Upper lobe of left lung (tissue), 4 donors: ENCODE measurements around the gene BAHD1.

Experiments used
- CTCF ChIP-seq, 6 experiments: fragments of 450-650 bp in 4 of 6; fragments of 200-600 bp in 2 of 6; sonication (generic) in 2 of 6; IDR thresholded peaks; one replicate each; pipeline ENCODE4 v1.5.1; 2016 to 2019; ENCODE audit warnings: antibody characterized with exemption in 6 of 6
- POLR2AphosphoS5 ChIP-seq, 2 donors: sonication (generic); formaldehyde crosslinking; IDR thresholded peaks; one replicate each; pipeline ENCODE4 v1.5.1; 2017; ENCODE audit warnings: antibody characterized with exemption in 2 of 2

DNA sequence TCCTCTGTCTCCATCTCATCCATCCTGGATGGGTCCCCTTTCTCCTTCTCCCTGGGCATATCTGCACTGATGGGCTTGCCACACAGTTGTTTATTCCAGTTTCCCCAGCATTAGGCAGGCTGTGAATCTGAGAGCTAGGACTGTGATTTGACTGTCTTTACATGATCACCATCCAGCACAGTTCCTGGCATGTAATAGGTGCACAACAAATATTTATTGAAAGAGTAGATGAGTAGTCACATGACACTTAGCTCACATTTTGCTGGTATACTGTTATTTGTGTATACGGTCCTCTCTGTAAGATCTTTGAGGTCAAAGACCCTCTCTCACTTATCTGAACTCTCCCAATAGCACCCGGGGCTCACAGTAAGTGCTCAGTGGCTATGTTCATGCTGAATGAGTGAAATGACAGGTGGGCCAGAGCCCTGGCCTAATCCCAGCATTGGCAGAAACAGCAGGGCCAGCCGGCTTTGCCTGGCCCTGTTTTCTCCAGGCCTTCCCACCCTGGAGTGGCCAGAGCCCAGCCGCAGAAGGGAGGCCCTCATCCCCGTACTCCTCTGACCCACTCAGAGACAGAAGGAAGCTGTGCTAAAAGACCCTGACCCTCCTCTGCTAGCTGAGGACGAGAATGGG, 16.2 kb upstream of the BAHD1 start:
- TF ChIP-seq CTCF (IDR thresholded peaks at IDR 0.05) (no peak), POLR2AphosphoS5 (IDR thresholded peaks at IDR 0.05) (no peak)
